ENCODE measurements around the gene BSG.

DNA sequence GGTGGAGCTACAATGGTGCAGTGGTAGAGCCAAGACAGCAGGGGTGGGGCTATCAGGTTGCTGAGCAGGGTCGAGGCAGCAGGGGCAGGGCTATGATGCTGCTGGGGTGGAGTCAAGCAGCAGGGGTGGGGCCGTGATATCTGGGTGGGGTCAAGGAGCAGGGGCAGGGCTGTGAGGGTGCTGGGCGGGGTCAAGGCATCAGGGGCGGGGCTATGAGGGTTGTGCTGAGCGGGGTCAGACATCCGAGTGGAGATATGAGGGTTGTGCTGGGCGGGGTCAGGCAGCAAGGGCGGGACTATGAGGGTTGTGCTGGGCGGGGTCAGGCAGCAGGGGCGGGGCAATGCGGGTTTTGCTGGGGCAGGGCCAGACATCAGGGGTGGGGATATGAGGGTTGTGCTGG is 32.0 kb downstream of the BSG start:
- TF ChIP-seq CTCF (conservative IDR thresholded peaks at IDR 0.05; ENCODE audit: low read length): no peak
- no peak for TF ChIP-seq EZH2phosphoT487 (IDR thresholded peaks at IDR 0.05; ENCODE audit: borderline replicate concordance)

Data from Loucy (cell line).